HG03066 (cell line): ENCODE results near the gene VTI1B.
A peak's percentile ranks its signal among the peaks of the same experiment; 100 is the strongest.
"Not testable (repeated sequence)": the region's sequence is repeated elsewhere in the genome, so short reads cannot be mapped to it uniquely, and the experiment has no call there.

ENCODE experiments used
- ATAC-seq: cut with Tn5 transposase; IDR thresholded peaks from one replicate; pipeline ENCODE4 v1.9.1; 2021; ENCODE audit warnings: low read depth; ENCODE audit not compliant: unreplicated experiment

The VTI1B gene

GRCh38 chr14:67633451-67634147, 40.8 kb downstream of the VTI1B start:
- ATAC-seq = no peak

- no peak for ATAC-seq
These were observed 43.5 kb downstream of the VTI1B start for GRCh38 chr14:67630938-67631337.

GRCh38 chr14:67630186-67630585, 44.2 kb downstream of the VTI1B start:
- no peak for ATAC-seq

- ATAC-seq = no peak
These were observed 46.9 kb downstream of the VTI1B start for GRCh38 chr14:67627519-67627918.

- not testable (repeated sequence) for ATAC-seq
These were observed 48.3 kb downstream of the VTI1B start for GRCh38 chr14:67626131-67626530.

- ATAC-seq = no peak
These were observed 51.3 kb downstream of the VTI1B start for GRCh38 chr14:67623114-67623513.

GRCh38 chr14:67622675-67623074, 51.8 kb downstream of the VTI1B start:
- ATAC-seq = no peak

- ATAC-seq = no peak
These were observed 54.1 kb downstream of the VTI1B start for GRCh38 chr14:67620217-67620785.

GRCh38 chr14:67619446-67620216, 54.8 kb downstream of the VTI1B start, which contains the start of gene ARG2:
TSS of gene ARG2 (plus strand) at chr14:67619920. CDS start at chr14:67619978, 58 bp downstream.
- ATAC-seq = peak; percentile 95

- ATAC-seq = no peak
These were observed 55.8 kb downstream of the VTI1B start for GRCh38 chr14:67618617-67619063.

- no peak for ATAC-seq
These were observed 63.9 kb downstream of the VTI1B start for GRCh38 chr14:67610491-67610890.

- ATAC-seq = no peak
These were observed 64.7 kb downstream of the VTI1B start for GRCh38 chr14:67609642-67610310.

GRCh38 chr14:67607646-67608045, 66.8 kb downstream of the VTI1B start:
- ATAC-seq = no peak

GRCh38 chr14:67602995-67603545, 71.4 kb downstream of the VTI1B start:
- peak; percentile 60 for ATAC-seq

- ATAC-seq = no peak
These were observed 72.4 kb downstream of the VTI1B start for GRCh38 chr14:67602076-67602475.

GRCh38 chr14:67600562-67600974, 73.9 kb downstream of the VTI1B start:
- ATAC-seq = peak; percentile 18

GRCh38 chr14:67599698-67600561, 74.5 kb downstream of the VTI1B start, which contains the start of gene PIGH:
TSS of gene PIGH (minus strand) at chr14:67600268. CDS start at chr14:67600203, 65 bp downstream.
- ATAC-seq = peak; percentile 94
